ENCODE results near the gene PLA2G7.
"Not testable (repeated sequence)": the region's sequence is repeated elsewhere in the genome, so short reads cannot be mapped to it uniquely, and the experiment has no call there.

The PLA2G7 gene

DNA sequence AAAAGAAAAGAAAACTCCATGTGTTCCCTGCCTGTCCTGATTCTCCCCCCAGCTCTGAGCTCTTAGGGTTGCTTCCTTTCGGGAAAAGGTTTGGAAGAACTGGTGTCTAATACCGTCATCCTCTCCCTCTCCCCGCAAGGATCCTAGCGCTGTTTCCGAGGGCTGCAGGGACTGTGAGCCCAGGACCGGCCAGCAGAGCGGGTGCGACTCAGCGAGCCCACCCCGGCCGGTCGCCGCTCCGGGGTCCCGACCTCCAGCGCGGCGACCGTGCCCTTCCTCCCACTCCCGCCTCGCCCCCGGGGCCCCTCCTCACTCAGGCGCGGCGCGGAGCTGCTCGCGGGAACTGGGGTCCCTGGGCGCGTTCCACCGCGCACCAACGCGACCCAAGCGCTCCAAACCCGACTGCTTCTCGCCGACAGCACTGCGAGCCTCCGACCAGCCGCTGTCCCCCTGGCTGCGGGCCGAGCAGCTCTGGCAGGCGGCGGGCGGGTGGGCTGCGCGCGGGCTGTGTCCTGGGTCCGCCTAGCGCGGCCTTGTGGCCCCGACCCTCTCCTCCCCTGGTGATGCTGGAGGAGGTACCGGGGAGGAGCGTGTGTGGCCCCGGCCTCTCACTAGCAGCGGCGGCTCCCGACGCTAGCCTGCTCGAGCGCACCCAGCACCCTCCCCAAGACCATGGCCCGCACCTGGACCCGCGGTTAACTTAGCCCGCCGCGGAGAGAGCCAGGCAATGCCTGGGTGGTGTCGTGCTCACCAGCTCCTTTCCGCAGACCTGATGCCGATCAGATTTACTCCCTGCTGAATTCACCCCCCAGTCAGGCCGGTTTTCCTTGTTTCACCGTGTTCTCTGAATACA is at the start of gene PLA2G7:
PLA2G7 (minus strand) TSS at position 509 of the 853 bp plus-strand sequence. CDS start 12,484 bp downstream, outside the sequence.
- no peak for DNase-seq

- no peak for DNase-seq
Observed at GRCh38 chr6:46784535-46784934, 49.4 kb upstream of the PLA2G7 start.

DNA sequence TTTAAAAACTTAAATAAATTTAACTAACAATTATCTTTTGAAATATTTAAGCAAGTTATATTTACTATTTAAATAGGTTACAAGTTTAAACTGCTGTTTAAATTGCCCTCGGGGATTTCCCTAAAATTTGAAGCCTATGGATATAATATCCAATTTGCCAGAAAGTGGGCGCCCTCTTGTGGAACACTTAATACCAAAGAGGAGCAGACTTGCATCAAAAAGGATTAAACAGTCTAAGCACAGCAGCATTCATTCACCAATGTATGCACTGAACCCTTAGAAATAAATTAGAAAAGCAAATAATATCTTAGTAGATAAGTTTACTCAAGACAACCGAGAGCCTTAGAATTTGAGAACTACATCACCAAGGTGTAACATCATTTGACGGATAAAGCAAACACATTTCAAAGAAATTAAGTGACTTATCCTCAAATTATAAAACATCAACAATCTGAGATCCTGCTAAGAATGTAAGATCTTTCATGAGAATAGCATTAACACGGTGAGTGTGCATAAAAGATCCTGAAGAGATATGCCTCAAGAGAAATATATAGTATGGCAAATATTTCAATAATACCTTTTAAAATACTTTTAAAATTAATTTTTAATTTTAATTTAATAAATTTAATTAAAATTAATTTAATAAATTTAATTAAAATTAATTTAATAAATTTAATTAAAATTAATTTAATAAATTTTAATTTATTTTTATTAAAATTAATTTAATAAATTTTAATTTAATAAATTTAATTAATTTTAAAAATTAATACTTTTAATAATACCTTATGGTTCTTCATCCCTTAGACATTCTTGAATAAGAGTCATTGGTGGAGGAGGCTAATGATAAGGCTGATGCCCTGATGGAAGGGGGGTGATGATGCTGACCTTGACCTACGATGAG is 46.6 kb upstream of the PLA2G7 start:
- no peak for DNase-seq

GRCh38 chr6:46777476-46778346 is 42.5 kb upstream of the PLA2G7 start:
- DNase-seq, result no peak

DNA sequence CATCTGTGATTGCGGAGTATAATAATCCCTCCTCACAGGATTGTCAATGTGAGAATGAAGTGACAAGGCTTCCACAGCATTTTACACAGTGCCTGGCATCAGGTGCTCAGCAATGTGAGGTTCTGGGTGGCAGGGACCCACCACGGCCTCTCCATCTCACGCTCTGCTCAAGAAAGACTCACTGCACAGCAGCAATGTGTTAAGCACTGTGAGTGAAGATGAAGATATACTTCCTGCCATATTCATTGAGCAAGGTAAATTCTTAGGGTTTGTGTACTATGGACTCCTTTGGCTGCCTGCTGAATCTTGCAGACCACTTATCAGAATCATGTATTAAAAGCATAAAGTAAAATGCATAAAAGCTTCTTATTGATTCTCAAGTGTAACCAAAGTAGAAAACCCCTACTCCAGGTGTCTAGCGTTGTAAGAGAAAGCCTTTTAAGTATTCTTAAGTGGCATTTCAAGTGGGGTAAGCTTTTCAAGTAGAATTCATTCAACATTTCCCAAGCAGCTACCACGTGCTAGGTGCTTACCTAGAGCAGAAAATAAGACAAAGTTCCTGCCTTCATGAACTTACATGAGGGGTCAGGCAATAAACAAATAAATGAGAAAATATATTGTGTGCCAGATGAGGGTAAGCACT is 41.0 kb upstream of the PLA2G7 start:
- DNase-seq, result no peak

- DNase-seq, result not testable (repeated sequence)
Observed at GRCh38 chr6:46774736-46775135, 39.6 kb upstream of the PLA2G7 start.

GRCh38 chr6:46773201-46773855 is 38.2 kb upstream of the PLA2G7 start:
- DNase-seq, result no peak

DNA sequence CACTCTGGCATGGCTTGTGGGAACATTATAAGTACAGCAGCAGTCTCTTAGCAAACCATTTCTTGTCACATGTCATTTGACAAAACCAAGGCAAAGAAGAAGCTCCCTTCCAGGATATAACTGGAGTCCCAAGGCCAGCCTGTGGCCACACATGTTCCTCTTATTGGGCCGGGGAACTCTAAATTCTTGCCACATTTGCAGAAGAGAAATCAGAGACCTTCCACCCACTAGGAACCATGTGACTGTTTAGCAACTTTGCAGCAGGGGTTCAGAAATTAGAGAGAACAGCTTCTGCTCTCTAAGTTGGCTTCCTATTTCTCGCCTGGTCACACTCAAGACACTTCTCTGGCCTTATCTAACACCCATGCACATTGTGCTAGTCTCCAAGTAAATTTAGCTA is 37.6 kb upstream of the PLA2G7 start:
- DNase-seq, result no peak

DNA sequence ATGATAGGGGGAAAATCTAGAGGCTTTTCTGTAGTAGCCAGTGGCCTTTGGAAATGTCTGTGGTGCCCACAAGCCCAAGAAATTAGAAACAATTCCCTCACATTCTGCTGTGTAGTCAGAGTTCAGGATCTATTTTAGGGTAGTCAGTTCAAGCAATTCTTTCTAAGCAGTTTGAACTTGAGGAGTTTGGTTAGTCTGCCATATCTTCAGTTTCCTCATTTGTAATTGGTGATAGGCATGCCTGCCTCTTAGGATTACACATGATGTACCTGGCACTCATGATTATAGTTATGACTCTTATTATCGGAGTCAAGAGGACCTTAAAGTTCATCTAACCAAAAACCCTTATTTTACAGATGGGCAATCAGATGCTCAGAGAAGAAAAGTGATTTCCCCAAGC is 36.8 kb upstream of the PLA2G7 start:
- DNase-seq, result no peak

GRCh38 chr6:46764961-46765360 is 29.8 kb upstream of the PLA2G7 start:
- DNase-seq, result no peak

DNA sequence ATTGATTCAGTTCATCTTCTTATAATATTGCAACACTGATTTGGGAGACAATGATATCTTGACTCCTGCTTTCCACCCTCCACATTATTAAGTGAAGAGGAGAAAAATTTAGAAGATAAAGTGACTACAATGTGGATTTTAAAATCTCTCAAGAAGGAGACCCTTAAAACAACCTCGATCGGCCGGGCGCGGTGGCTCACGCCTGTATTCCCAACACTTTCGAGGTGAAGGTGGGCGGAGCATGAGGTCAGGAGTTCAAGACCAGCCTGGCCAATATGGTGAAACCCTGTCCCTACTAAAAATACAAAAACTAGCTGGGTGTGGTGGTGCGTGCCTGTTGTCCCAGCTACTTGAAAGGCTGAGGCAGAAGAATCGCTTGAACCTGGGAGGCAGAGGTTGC is 29.1 kb upstream of the PLA2G7 start:
- not testable (repeated sequence) for DNase-seq

- DNase-seq, result no peak
Observed at GRCh38 chr6:46763466-46763865, 28.3 kb upstream of the PLA2G7 start.

GRCh38 chr6:46760925-46761324 is 25.8 kb upstream of the PLA2G7 start:
- no peak for DNase-seq

DNA sequence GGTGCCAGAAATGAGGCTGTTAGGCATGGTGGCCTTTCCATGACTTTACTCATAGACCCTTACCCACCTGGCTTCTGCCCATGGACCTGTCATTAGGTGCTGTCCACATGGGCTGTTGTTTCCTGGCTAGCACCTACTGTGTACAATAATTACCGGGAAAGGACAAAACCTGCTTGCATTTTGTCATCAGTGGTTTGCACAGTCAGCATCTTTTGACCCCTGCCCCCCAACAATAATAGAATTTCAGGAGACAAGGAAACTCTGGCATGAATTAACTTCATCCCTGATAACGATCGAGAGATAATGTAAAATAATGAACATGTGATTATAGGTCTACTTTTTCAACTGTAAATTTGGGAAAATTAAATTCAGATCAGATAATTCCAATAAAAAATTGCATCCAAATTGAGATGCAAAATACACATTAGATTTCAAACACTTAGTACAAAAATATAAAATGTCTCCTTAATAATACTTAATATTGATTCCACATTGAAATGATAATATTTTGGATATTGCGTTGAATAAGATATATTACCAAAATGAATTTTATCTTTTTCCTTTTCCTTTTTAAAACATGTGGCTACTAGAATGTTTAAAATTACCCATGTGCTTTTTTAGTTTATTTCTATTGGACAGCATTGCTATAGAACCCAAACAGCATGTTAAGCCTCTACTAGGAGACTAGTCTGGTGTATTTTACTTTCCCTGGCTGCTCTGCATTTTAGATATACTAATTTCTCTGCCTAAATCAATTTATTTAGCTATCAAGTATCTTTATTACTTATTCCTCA is 24.0 kb upstream of the PLA2G7 start:
- DNase-seq, result no peak

- no peak for DNase-seq
Observed at GRCh38 chr6:46757214-46757596, 22.0 kb upstream of the PLA2G7 start.

GRCh38 chr6:46756469-46757213 is 21.5 kb upstream of the PLA2G7 start:
- DNase-seq, result no peak

GRCh38 chr6:46755865-46756264 is 20.7 kb upstream of the PLA2G7 start:
- no peak for DNase-seq

DNA sequence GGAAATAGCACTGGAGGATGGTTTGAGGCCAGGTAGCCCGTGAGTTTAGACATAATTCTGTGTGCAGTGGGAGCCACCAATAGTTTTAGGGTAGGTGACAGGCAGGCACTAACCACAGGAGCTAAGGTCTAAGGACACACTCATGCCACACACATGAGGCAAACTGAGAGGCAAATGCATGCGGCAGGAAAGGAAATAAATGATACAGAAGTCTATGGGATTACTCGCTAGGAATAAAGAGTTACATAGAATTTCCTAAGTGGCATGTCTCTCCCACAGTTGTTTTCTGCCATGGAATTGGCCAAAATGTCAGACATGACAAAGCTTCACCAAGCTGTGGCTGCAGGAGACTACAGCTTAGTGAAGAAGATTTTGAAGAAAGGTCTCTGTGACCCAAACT is 16.5 kb upstream of the PLA2G7 start:
- DNase-seq, result no peak

- no peak for DNase-seq
Observed at GRCh38 chr6:46749731-46750130, 14.6 kb upstream of the PLA2G7 start.

GRCh38 chr6:46748940-46749503 is 13.8 kb upstream of the PLA2G7 start:
- DNase-seq, result no peak
